G401 (cell line): Measurements from ENCODE around the gene ADAMTS6. TPM values are rescaled to one million over a fixed set of nuclear protein-coding genes. Genes with fewer than 3 reads are reported as not detected.
"Not testable (repeated sequence)": the region's sequence is repeated elsewhere in the genome, so short reads cannot be mapped to it uniquely, and the experiment has no call there.

Experiments used
- DNase-seq: peaks from one replicate; pipeline ENCODE4 v3.0.0-alpha.2; 2015; ENCODE audit warnings: low spot score
- in situ Hi-C: cut with HindIII; loops from 2 replicates; pipeline ENCODE4 v1.10.0; 2016; ENCODE audit warnings: low sequenced_read_pairs, mixed read lengths
- total RNA-seq: library from RNA; depleted of rRNA; stranded (reverse); fragments of >200 nt; shearing (Covaris generic); gene quantifications from 2 replicates; pipeline ENCODE4 v1.2.3, GENCODE V29; 2014; rRNA removed

The ADAMTS6 gene
- total RNA-seq, result 15.7 and 20.2 TPM in 2 replicates

- in situ Hi-C loops, result no loop called here
- peak; percentile 47 for DNase-seq
These were observed at the start of gene ADAMTS6 for GRCh38 chr5:65481635-65482295. TSS of gene ADAMTS6 (minus strand) at chr5:65481920. CDS start at chr5:65473673, 8,247 bp downstream.

DNA sequence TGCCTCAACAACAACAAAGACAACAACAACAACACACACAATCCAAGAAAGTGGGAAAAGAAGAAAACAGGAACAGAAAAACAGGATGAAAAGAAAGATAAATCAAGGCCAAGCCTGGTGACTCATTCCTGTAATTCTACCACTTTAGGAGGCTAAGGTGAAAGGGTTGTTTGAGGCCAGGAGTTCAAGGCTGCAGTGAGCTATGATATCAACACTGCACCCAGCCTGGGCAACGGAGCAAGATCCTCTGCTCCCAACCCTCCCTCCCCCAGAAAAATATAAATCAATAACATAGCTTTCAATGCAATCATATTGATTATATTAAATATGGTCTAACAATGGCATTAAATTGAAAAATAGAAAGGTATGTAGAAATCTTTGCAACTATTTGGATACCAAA, 49.2 kb upstream of the ADAMTS6 start:
- in situ Hi-C loops, result no loop called here

DNA sequence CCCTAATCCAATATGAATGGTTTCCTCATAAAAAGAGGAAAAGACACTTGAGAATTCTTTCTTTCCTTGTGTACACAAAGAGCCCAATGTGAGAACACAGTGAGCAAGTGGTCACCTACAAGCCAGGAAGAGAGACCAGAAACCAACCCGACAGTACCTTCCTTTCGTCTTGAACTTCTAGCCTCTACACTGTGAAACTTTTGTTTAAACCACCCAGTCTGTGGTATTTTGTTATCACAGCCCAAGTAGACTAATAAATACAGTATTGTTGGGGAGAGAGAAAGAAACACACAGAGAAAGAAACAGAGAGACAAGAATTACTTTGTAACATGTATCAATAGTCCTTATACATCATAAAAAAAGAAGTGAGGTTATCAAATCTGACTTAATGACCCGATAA, 44.0 kb upstream of the ADAMTS6 start:
- DNase-seq, result no peak
- in situ Hi-C loops, result no loop called here

More for the DNA sequence above, 49.2 kb upstream of the ADAMTS6 start:
- DNase-seq, result no peak

- DNase-seq, result no peak
- in situ Hi-C loops, result no loop called here
These were observed 30.6 kb upstream of the ADAMTS6 start for GRCh38 chr5:65512170-65512937.

GRCh38 chr5:65508978-65509377, 27.3 kb upstream of the ADAMTS6 start:
- no peak for DNase-seq
- in situ Hi-C loops, result no loop called here

DNA sequence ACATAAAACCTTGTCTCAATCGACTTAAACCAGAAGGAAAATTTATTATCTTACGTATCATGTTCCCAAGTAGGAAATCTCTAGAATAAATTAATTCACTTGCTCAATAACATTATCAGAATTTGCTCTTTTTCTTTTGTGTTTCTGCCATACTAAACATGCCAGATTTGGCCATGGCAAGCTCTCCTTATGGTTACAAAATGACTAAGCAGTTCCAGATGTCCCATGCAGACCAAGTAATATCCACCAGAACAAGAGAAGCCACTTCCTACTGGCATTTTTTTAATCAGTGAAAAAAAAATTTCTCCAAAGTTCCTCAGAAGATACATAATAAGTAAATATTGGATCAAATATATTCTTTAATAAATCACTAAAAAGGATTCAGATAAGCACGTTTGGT, 25.2 kb upstream of the ADAMTS6 start:
- in situ Hi-C loops, result no loop called here
- DNase-seq, result no peak

DNA sequence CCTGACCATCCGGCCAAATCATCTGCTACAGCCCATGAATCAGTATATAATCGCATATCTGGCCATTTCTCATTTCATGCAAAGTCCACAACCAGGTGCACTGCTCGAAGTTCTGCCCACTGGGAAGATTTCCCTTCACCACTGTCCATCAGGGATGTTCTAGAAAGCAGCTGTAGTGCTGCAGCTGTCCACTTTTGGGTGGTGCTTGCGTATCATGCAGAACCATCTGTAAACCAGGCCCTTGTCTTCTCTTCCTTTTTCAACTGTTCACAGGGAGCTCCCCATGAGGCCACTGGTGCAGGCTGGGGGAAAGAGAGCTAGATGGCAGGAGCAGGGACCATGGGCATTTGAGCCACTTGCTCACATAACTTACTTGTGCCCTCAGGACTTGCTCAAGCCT, 7.4 kb upstream of the ADAMTS6 start:
- in situ Hi-C loops, result no loop called here
- DNase-seq, result no peak

DNA sequence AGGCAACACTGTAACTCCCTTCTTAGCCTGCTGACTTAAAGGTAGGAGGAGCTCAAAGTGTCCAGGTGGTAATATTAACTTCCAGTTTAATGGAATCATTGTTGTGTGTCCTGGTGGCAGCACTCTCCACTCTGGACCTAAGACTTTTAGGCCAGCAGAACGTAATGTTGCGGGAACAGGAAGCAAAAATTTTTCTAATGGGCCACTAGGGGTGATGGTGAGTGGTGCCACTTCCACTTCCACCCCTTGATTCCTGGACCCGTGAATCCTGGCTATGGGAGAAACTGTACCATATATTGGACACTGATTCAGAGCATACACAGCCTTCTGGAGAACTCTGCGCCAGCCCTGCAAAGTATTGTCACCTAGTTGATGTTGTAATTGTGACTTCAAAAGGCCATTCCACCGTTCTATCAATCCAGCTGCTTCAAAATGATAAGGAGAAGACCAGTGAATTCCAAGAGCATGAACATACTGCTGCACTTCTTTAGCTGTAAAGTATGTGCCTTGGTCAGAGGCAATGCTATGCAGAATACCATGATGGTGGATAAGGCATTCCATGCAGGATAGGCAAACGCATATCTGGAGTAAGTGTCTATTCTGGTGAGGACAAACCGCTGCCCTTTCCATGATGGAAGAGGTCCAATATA, 6.4 kb upstream of the ADAMTS6 start:
- not testable (repeated sequence) for DNase-seq

GRCh38 chr5:65486803-65487202, 5.1 kb upstream of the ADAMTS6 start:
- DNase-seq, in situ Hi-C loops: not testable (repeated sequence)

More for the DNA sequence above, 6.4 kb upstream of the ADAMTS6 start:
- in situ Hi-C loops, result not testable (repeated sequence)

DNA sequence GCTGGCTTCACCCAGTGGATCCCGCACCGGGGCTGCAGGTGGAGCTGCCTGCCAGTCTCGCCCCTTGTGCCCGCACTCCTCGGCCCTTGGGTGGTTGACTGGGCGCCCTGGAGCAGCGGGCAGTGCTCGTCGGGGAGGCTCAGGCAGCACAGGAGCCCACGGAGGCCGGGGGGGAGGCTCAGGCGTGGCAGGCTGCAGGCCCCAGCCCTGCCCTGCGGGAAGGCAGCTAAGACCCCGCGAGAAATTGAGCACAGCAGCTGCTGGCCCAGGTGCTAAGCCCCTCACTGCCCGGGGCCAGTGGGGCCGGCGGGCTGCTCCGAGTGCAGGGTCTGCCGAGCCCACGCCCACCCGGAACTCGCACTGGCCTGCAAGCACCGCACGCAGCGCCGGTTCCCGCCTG, 3.7 kb upstream of the ADAMTS6 start:
- in situ Hi-C loops, result no loop called here
- DNase-seq, result no peak

- peak; percentile 39 for DNase-seq
- in situ Hi-C loops, result no loop called here
These were observed 2.0 kb upstream of the ADAMTS6 start for GRCh38 chr5:65483546-65484346.

DNA sequence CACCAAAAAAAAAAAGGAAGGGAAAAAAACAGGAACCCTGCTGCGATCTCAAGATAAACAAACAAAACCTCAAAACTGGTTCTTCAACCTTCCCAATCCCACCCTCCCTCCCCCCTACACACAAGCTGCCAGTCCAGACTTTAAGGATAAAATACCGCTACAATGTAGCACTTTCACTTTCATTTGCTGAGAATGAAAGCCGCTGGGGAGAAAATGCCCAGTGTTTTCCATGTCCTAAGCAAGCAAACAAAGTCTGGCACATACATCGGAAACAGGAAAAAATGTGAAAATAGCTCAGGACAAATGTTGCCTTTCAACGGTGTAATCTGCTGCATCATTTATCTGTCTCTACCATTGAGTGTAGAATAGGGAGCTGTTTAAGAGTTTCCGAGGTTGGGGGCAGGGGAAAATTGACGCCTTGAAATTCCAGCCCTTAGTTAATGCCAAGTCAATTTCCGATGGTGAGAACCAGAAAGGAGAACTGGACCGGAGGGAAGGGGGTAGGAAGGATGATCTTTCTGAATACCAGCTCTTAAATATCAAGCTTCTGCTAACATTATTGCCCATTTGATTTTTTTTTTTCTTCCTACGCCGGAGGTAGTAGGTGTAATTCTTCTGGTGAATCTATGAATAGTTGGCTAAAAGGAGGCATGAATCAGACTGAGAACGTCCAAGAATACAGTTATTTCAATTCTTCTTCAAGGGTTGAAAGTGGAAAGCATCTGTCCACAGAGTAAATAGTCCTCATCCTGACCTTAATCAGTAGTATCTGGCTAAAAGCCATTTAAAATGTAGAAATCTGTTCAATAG, 1.2 kb upstream of the ADAMTS6 start:
- in situ Hi-C loops, result no loop called here
- DNase-seq, result peak; percentile 24

- DNase-seq, result peak; percentile 15
- in situ Hi-C loops, result no loop called here
These were observed 596 bp upstream of the ADAMTS6 start for GRCh38 chr5:65482296-65482735.

DNA sequence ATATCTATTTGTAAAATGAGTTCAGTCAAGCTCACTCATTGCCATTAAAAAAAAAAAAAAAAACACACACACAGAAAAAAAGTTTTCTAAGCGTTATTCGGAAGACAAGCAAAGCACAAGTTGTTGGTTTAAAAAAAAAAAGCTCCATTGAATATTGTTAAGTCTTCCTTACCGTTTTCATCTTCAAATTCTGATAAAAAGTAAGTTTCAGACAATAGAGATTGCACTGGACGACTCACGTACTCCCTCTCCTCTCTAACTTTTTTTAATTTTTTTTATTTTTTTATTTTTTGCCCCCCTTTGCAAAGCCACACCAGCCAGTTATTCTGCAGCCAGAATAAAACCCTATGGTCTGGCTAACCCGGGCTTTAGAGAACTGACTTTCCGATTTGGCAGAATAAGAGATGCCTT, 544 bp downstream of the ADAMTS6 start:
- DNase-seq, result no peak

DNA sequence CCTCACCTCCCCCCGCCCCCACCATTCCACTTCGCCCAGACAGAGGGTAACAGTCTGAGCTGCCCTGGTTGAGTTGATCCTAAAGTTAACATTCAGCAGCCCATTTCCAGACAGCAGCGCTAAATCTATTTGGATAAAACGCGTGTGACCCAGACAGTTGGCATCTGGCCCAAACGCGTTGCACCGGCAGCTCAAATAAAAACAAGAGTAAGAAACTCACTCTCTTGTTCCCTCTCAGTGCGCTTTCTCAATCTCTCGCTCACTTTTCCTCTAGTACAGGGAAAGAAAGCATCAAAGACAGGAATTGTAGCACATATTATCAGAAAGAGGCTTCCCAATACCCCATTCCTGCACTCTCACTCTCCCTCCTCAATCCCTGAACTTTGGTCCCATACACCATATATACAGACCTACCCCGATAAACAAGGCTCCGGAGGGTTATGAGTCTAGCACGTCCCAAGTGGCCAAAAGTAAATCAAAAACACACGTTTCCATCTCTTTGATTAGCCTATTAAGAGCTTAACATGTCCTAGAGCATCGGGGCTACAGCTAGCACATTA, 1.3 kb downstream of the ADAMTS6 start:
- peak; percentile 22 for DNase-seq

More for the DNA sequence above, 544 bp downstream of the ADAMTS6 start:
- in situ Hi-C loops, result no loop called here

GRCh38 chr5:65479527-65479926, 2.2 kb downstream of the ADAMTS6 start:
- DNase-seq, result no peak
- in situ Hi-C loops, result no loop called here

More for the DNA sequence above, 1.3 kb downstream of the ADAMTS6 start:
- in situ Hi-C loops, result no loop called here

GRCh38 chr5:65478336-65478735, 3.4 kb downstream of the ADAMTS6 start:
- in situ Hi-C loops, result no loop called here
- DNase-seq, result no peak

DNA sequence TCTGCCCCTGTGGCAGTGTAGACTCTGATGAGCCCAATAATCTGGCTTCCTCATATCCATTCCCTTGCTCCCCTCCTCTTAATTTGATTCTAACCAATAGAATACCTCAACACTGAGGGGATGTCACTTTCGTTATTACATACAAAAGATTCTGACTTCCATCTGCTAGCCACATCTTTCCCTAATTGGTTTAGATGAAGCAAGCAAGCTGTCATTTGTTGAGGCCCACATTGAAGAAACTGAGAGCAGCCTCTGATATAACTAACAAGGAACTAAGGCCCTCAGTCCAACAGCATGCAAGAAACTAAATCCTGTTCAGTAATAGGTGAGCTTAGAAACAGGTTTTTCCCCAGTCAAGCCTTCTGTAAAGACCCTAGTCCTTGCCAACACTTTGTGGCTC, 5.8 kb downstream of the ADAMTS6 start:
- no peak for DNase-seq
- in situ Hi-C loops, result no loop called here
